BLaER1 treated with 17β-estradiol and CSF1 and Interleukin-3, amounts not matched to agents 10 nM and 100 nM (cell line): Measurements from ENCODE around the gene RGMB.

ENCODE experiments used
- H3K27ac ChIP-seq, 11 experiments: shearing (Covaris generic); formaldehyde crosslinking; 2 replicates each; pipeline ENCODE4 v1.8.1; 2022
- H3K27me3 ChIP-seq, 11 experiments: shearing (Covaris generic); formaldehyde crosslinking; 2 replicates each; pipeline ENCODE4 v1.8.1; 2022
- H3K36me3 ChIP-seq, 11 experiments: shearing (Covaris generic); formaldehyde crosslinking; 2 replicates each; pipeline ENCODE4 v1.8.1; 2022
- H3K4me1 ChIP-seq, 10 experiments: shearing (Covaris generic); formaldehyde crosslinking; 2 replicates each; pipeline ENCODE4 v1.8.1; 2022
- H3K4me2 ChIP-seq, 11 experiments: shearing (Covaris generic); formaldehyde crosslinking; 2 replicates each; pipeline ENCODE4 v1.8.1; 2022
- H3K4me3 ChIP-seq, 10 experiments: shearing (Covaris generic); formaldehyde crosslinking; 2 replicates each; pipeline ENCODE4 v1.8.1; 2022
- H3K9ac ChIP-seq, 11 experiments: shearing (Covaris generic); formaldehyde crosslinking; 2 replicates each; pipeline ENCODE4 v1.8.1; 2022
- H3K9me3 ChIP-seq, 11 experiments: shearing (Covaris generic); formaldehyde crosslinking; replicated peaks in 1 of 11; 2 replicates each; pipeline ENCODE4 v1.8.1; 2022
- H4K20me1 ChIP-seq, 11 experiments: shearing (Covaris generic); formaldehyde crosslinking; 2 replicates each; pipeline ENCODE4 v1.8.1; 2022
- Cebpa-rat ChIP-seq, 11 experiments: shearing (Covaris generic); IDR thresholded peaks; 2 replicates each; pipeline ENCODE4 v1.8.1; 2022

RGMB gene

DNA sequence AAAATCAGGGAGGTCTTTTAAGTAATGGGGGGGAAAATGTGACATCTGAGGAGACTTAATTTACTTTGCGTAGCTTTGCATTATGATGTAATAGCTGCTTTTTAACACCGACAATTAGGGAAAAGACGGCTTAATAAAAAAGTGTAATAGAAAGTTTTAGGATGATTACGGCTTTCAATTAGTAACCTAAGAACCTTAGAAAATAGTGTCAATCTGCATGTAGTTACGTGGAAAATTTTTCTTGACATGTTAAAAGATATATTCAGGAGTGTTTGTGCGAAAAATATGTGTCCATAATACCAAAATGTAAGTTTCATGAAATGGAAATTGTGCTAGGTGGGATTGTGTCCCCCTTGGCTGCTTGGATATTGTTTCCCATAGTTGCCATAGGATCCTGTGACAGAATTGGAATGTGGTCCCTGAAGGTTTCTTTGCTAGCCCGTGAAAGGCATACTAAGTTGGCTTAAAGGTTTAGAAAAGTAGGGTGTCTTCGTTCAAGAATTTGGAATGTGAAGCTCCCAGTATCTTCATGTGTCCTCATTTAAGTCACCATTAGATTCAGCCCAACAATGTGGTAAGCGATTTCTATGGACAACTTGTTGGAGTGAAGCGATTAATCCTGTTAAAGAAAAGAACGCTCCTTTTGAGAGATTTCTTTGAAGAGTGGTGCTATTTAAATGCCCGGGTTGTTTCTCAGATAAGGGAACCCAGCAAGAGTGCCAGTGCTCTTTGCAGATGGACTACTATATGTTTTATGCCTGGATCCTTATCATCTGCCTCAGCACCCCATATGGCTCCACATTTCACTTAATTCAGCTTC, 2.0 kb downstream of the RGMB start:
- H4K20me1 ChIP-seq: peaks cover 34 to 68% (median 62%) of the 10 kb centered on the region in 11 experiments; a peak in 21 of 22 replicates
- no peak for TF ChIP-seq Cebpa-rat (IDR thresholded peaks at IDR 0.05)
- H3K9me3 ChIP-seq: no peaks in the 10 kb centered on the region
- peak overlapping the region; percentile 84 to 95 (median 91) for H3K4me3 ChIP-seq
- peak overlapping the region in 8 of 11 experiments; percentile 87 to 92 (median 90); a peak in 10 of 22 replicates for H3K27ac ChIP-seq
- H3K27me3 ChIP-seq: peaks cover 0 to 4% (median 0%) of the 10 kb centered on the region in 11 experiments; a peak in 3 of 22 replicates
- peak overlapping the region; percentile 83 to 95 (median 92) for H3K9ac ChIP-seq
- peaks cover 35 to 61% (median 48%) of the 10 kb centered on the region in 10 experiments for H3K4me1 ChIP-seq
- peak overlapping the region; percentile 77 to 99 (median 94) for H3K4me2 ChIP-seq
- H3K36me3 ChIP-seq: peaks cover 12 to 22% (median 15%) of the 10 kb centered on the region in 11 experiments

GRCh38 chr5:98776066-98776705, 2.7 kb downstream of the RGMB start:
- Histone ChIP-seq H4K20me1 (peaks cover 34 to 76% (median 65%) of the 10 kb centered on the region in 11 experiments; a peak in 21 of 22 replicates), H3K27me3 (no peaks in the 10 kb centered on the region), H3K4me1 (peaks cover 39 to 63% (median 48%) of the 10 kb centered on the region in 10 experiments), H3K9me3 (no peaks in the 10 kb centered on the region), H3K4me3 (peak overlapping the region in 9 of 10 experiments; percentile 84 to 95 (median 91); a peak in 15 of 20 replicates), H3K36me3 (peaks cover 19 to 30% (median 22%) of the 10 kb centered on the region in 11 experiments), H3K9ac (peak overlapping the region; percentile 83 to 95 (median 92); a peak in 16 of 22 replicates), H3K4me2 (peak overlapping the region; percentile 77 to 99 (median 94)), H3K27ac (no peak overlapping the region)
- TF ChIP-seq Cebpa-rat (IDR thresholded peaks at IDR 0.05): no peak

- H3K4me2 ChIP-seq: peak overlapping the region in 7 of 11 experiments; percentile 5 to 99 (median 95); a peak in 8 of 22 replicates
These were observed 3.8 kb downstream of the RGMB start for GRCh38 chr5:98777295-98777694.

DNA sequence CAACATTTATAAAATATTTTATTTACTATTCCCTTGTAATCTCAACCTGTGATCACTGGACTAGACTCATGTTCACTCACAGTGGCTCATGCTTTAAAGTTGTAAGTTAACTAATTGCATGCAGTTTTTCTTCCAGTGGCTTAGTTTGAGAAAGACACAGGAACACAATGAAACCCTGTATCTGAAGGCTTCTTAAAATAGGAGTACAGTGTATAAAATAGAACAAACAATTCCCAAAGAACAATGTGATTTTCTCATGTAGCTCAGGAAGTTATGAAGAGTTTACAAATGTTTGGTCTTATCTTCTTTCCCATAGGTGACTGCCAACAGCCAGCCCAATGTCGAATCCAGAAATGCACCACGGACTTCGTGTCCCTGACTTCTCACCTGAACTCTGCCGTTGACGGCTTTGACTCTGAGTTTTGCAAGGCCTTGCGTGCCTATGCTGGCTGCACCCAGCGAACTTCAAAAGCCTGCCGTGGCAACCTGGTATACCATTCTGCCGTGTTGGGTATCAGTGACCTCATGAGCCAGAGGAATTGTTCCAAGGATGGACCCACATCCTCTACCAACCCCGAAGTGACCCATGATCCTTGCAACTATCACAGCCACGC, 5.9 kb downstream of the RGMB start:
- no peak overlapping the region for H3K27ac ChIP-seq
- H4K20me1 ChIP-seq: peaks cover 40 to 100% (median 75%) of the 10 kb centered on the region in 11 experiments; a peak in 21 of 22 replicates
- H3K9ac ChIP-seq: no peak overlapping the region
- peaks cover 28 to 58% (median 34%) of the 10 kb centered on the region in 10 experiments for H3K4me1 ChIP-seq
- H3K9me3 ChIP-seq: no peaks in the 10 kb centered on the region; a peak in 1 of 22 replicates
- no peaks in the 10 kb centered on the region for H3K27me3 ChIP-seq
- peaks cover 48 to 62% (median 53%) of the 10 kb centered on the region in 11 experiments for H3K36me3 ChIP-seq
- no peak for TF ChIP-seq Cebpa-rat (IDR thresholded peaks at IDR 0.05)
- peak overlapping the region in 2 of 11 experiments; percentile 4; a peak in 1 of 22 replicates for H3K4me2 ChIP-seq
- no peak overlapping the region for H3K4me3 ChIP-seq

More at GRCh38 chr5:98777295-98777694, 3.8 kb downstream of the RGMB start:
- peaks cover 33 to 56% (median 41%) of the 10 kb centered on the region in 10 experiments for H3K4me1 ChIP-seq
- H3K27ac ChIP-seq: no peak overlapping the region
- H3K36me3 ChIP-seq: peaks cover 30 to 41% (median 33%) of the 10 kb centered on the region in 11 experiments
- no peak for TF ChIP-seq Cebpa-rat (IDR thresholded peaks at IDR 0.05)
- peaks cover 34 to 86% (median 65%) of the 10 kb centered on the region in 11 experiments; a peak in 21 of 22 replicates for H4K20me1 ChIP-seq
- no peaks in the 10 kb centered on the region for H3K9me3 ChIP-seq
- no peak overlapping the region for H3K9ac ChIP-seq
- H3K4me3 ChIP-seq: no peak overlapping the region
- no peaks in the 10 kb centered on the region for H3K27me3 ChIP-seq

DNA sequence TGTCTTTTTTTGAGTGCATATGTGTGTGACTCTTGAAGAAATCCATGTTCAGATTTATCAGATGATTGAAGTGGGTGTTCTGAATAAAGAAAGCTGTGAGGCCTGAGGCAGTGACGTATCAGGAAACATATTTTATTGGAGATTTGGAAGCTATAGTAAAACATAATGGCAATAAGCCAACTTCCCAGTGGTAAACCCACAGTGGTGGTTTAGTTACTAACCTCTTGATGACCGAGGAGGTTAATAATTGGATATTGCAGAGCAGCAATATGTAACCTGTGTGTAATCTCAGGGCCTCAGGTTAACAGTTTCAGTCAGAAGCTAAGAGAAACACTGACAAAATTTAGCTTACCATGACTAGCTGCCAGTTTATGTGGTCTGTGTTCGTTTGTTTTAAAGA, 6.9 kb downstream of the RGMB start:
- no peak for TF ChIP-seq Cebpa-rat (IDR thresholded peaks at IDR 0.05)
- Histone ChIP-seq H3K4me2 (peak overlapping the region in 3 of 11 experiments; percentile 5 to 15 (median 13); a peak in 2 of 22 replicates), H4K20me1 (peaks cover 34 to 100% (median 75%) of the 10 kb centered on the region in 11 experiments; a peak in 21 of 22 replicates), H3K4me1 (peaks cover 25 to 60% (median 35%) of the 10 kb centered on the region in 10 experiments), H3K27me3 (no peaks in the 10 kb centered on the region), H3K36me3 (peaks cover 55 to 72% (median 62%) of the 10 kb centered on the region in 11 experiments), H3K4me3 (no peak overlapping the region), H3K9me3 (no peaks in the 10 kb centered on the region; a peak in 1 of 22 replicates), H3K27ac (no peak overlapping the region), H3K9ac (no peak overlapping the region)

DNA sequence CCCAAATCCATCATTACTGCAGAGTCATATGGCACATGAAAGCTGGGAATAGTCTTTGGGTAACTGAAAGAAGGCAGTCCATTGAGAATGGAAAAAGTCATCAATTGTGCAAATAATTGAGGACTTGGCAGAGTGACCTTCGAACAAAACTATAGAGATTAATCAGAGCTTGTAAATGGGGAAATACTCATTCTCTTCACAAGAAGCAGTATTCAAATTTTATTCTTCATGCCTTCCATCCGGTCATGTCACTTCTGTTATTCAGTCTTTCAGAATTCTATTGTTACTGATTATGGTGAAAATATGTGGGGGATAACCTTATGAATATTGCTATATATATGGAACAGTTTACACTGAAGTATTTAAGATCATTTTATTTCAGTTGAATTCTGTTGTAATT, 8.1 kb downstream of the RGMB start:
- no peak for TF ChIP-seq Cebpa-rat (IDR thresholded peaks at IDR 0.05)
- peaks cover 55 to 78% (median 71%) of the 10 kb centered on the region in 11 experiments for H3K36me3 ChIP-seq

DNA sequence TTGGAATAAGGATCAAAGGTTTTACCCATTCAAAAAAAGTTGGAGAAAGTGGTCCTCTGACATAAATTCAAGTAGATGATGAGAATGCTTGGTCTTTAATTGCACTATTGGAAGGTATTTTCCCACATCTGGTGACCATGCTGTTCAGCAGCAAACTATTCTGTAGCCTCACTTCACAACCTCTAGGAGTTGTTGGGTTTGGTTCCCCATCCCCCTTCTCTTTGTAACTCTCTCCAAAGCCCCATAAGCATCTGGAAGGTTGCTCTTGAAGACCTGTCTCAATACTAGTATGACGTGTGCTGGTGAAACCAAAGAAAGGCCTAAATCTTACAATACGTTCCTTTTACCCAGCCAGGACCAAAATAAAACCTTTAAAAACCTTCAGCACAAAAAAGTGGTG, 8.5 kb downstream of the RGMB start:
- Histone ChIP-seq H3K36me3 (peaks cover 55 to 83% (median 73%) of the 10 kb centered on the region in 11 experiments), H3K4me3 (no peak overlapping the region), H3K9me3 (no peaks in the 10 kb centered on the region; a peak in 1 of 22 replicates), H4K20me1 (peaks cover 30 to 100% (median 75%) of the 10 kb centered on the region in 11 experiments; a peak in 20 of 22 replicates), H3K9ac (no peak overlapping the region), H3K27ac (no peak overlapping the region), H3K27me3 (no peaks in the 10 kb centered on the region), H3K4me1 (peaks cover 13 to 60% (median 35%) of the 10 kb centered on the region in 10 experiments; a peak in 18 of 20 replicates), H3K4me2 (no peak overlapping the region)
- TF ChIP-seq Cebpa-rat (IDR thresholded peaks at IDR 0.05): no peak

More for the DNA sequence above, 8.1 kb downstream of the RGMB start:
- Histone ChIP-seq H3K4me2 (no peak overlapping the region), H3K27me3 (no peaks in the 10 kb centered on the region), H4K20me1 (peaks cover 32 to 100% (median 75%) of the 10 kb centered on the region in 11 experiments; a peak in 20 of 22 replicates), H3K4me1 (peaks cover 15 to 60% (median 32%) of the 10 kb centered on the region in 10 experiments), H3K27ac (no peak overlapping the region), H3K9me3 (no peaks in the 10 kb centered on the region; a peak in 1 of 22 replicates), H3K9ac (no peak overlapping the region), H3K4me3 (no peak overlapping the region)

DNA sequence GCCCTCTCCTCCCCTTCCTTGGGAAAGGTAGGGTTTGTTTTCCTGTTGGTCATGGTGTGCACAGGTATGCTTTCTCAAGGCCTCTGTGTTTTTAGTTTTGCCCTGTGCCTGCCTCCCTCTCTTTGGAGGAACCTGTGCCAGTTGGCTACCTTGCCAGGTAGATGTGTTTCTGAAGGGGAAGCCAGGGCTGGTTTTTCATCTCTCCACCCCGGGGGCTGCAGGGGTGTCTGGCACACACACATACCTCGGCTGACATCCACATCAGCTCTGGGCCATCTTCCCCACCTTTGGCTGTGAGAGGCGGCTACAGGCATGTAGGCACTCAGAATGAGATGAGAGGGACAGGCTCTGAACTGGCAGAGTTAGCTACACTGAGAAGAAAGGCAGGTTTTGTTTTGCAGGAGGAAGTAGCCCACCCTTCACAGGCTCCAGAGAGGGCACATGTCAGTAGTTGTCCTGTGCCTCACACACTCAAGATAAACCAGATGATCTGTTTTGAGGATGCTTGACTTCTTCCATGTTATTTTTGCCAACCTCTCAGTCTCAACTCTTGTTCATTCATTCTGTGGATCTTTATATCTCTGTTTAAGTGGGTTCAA, 9.7 kb downstream of the RGMB start:
- Histone ChIP-seq H3K4me2 (no peak overlapping the region), H3K9ac (no peak overlapping the region), H4K20me1 (peaks cover 30 to 100% (median 71%) of the 10 kb centered on the region in 11 experiments; a peak in 19 of 22 replicates), H3K4me1 (peaks cover 16 to 54% (median 33%) of the 10 kb centered on the region in 10 experiments; a peak in 16 of 20 replicates), H3K27me3 (no peaks in the 10 kb centered on the region), H3K4me3 (no peak overlapping the region), H3K36me3 (peaks cover 58 to 94% (median 82%) of the 10 kb centered on the region in 11 experiments), H3K27ac (no peak overlapping the region), H3K9me3 (no peaks in the 10 kb centered on the region; a peak in 1 of 22 replicates)
- no peak for TF ChIP-seq Cebpa-rat (IDR thresholded peaks at IDR 0.05)
